ENCODE data around the gene LRRC1. TPM values are rescaled to one million over a fixed set of nuclear protein-coding genes. Genes with fewer than 3 reads are reported as not detected.

Gene LRRC1
- total and polyA plus RNA-seq, 8 donors: 5.2 to 11.6 (median 7.6) TPM

DNA sequence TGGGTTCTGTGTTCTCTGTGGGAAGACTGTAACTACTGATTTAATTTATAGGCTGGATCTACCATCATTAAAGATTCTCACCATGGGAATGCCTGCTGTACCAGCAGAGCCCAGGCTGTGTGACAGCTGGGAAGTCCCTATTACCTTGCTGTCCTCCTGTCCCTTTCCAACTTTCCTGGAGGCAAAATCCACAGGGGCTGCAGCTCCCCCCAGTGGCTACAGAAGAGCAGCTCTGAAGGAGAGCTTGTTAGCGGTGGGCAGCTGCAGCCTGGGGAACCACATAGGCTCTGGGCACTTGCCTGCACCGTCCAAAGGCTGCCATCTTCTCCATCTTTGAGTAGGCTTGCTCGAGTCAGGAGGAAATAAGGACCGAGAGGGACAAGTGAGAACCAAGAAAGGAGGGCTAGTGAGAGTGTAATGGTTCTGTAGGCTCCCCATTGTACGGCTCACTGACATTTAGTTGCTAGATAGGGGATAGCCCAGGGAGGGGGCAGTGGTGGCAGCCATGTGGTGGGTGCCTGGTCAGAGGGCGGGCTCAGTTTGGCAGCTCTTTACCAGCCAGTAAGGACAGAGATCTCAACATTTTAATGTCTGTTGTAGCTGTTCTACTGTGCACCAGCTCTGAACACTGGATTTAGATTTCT, 161.4 kb downstream of the LRRC1 start:
- no peaks in the 10 kb centered on the region for H3K27me3 ChIP-seq
- intact Hi-C loops (cut with DNase I): loop anchor here in 1 of 3 donors (10.0 kb wide), 1 partner anchor 231 kb away; no protein-coding TSS in a partner anchor
- H3K27ac ChIP-seq: no peak overlapping the region
- no peak overlapping the region for H3K4me3 ChIP-seq
- ATAC-seq: peak; percentile 72 to 99 (median 90)
- no peaks in the 10 kb centered on the region for H3K4me1 ChIP-seq
- no peaks in the 10 kb centered on the region for H3K9me3 ChIP-seq
- 30% methylated on average over 6 of the region's 6 CpGs for WGBS, 2 donors
- H3K36me3 ChIP-seq: no peaks in the 10 kb centered on the region
- DNase-seq: peak in 5 of 6 donors; percentile 29 to 79 (median 60)
- TF ChIP-seq, protein P1, sequence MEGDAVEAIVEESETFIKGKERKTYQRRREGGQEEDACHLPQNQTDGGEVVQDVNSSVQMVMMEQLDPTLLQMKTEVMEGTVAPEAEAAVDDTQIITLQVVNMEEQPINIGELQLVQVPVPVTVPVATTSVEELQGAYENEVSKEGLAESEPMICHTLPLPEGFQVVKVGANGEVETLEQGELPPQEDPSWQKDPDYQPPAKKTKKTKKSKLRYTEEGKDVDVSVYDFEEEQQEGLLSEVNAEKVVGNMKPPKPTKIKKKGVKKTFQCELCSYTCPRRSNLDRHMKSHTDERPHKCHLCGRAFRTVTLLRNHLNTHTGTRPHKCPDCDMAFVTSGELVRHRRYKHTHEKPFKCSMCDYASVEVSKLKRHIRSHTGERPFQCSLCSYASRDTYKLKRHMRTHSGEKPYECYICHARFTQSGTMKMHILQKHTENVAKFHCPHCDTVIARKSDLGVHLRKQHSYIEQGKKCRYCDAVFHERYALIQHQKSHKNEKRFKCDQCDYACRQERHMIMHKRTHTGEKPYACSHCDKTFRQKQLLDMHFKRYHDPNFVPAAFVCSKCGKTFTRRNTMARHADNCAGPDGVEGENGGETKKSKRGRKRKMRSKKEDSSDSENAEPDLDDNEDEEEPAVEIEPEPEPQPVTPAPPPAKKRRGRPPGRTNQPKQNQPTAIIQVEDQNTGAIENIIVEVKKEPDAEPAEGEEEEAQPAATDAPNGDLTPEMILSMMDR (IDR thresholded peaks at IDR 0.05): peak in 3 of 4 donors; percentile 22 to 67 (median 25)
- no peak for FAIRE-seq

DNA sequence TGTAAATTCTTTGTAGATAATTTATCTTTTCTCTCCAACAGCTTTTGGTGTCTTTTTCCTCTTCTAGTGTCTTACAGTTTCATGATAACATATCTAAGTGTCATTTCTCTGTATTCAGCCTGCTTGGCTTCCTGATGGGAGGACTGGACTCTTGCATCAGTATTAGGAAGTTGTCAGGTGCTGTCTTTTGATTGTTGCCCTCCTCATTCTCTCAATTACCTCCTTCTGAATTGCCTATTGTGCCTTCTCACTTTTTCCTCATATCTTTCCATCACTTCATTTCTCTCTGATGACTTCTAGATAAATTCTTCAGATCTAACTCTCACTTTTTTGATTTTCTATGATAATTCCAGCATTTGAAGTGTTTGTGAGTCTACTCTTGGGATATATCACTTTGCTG, 162.0 kb downstream of the LRRC1 start:
- Histone ChIP-seq H3K9me3 (no peaks in the 10 kb centered on the region), H3K4me1 (no peaks in the 10 kb centered on the region), H3K4me3 (no peak overlapping the region), H3K27me3 (no peaks in the 10 kb centered on the region), H3K27ac (no peak overlapping the region), H3K36me3 (no peaks in the 10 kb centered on the region)
- no peak for ATAC-seq
- FAIRE-seq: no peak
- TF ChIP-seq, protein P1 (IDR thresholded peaks at IDR 0.05): no peak
- DNase-seq: no peak
- intact Hi-C loops (cut with DNase I): loop anchor here in 1 of 3 donors (10.0 kb wide), 1 partner anchor 232 kb away; no protein-coding TSS in a partner anchor

DNA sequence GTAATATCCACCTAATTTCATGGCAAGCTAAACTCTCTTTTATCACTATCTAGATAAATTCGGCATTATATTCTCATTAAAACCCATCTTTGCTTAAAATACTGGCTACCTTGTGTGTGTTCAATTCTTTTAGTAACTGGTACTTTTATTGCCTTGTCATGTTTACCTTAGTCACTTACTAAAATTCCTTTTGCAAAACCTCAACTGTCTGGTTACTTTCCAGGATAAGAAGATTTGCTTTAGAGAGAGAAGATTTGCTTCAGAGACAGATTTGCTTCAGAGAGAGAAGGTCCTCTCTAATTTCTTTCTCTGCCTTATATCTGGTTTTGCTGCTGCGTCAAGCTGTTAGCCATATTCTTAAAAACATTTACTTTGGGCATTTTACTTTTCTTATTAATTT, 164.9 kb downstream of the LRRC1 start:
- DNase-seq (no peak), ATAC-seq (no peak), FAIRE-seq (no peak)
- H3K4me3 ChIP-seq: no peak overlapping the region
- H3K36me3 ChIP-seq: no peaks in the 10 kb centered on the region
- intact Hi-C loops (cut with DNase I): loop anchor here in 1 of 3 donors (10.0 kb wide), 1 partner anchor 235 kb away; no protein-coding TSS in a partner anchor
- H3K27me3 ChIP-seq: no peaks in the 10 kb centered on the region
- no peak overlapping the region for H3K27ac ChIP-seq
- 58 to 80% methylated on average over 2 of the region's 2 CpGs for WGBS, 2 donors
- no peaks in the 10 kb centered on the region for H3K9me3 ChIP-seq
- TF ChIP-seq, protein P1 (IDR thresholded peaks at IDR 0.05): no peak
- H3K4me1 ChIP-seq: no peaks in the 10 kb centered on the region

DNA sequence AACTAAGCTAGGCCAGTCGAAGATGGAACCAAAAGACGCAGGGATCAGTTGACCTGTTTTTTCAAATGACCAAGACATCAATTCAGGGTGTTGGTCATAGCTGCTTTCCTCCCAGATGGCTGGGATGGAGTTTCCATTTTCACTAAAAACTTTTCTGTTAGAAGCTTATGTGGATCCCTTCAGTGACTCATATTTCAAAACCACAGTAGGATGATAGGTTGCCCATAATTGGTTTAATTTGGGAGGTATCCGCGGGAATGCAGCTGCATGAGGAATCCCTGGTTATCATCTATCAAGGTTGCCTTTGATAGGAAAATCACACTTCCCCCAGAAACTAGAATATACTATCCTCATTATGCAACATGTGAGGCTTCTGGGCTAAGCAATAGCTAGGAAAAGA, 165.5 kb downstream of the LRRC1 start:
- no peak for FAIRE-seq
- H3K4me3 ChIP-seq: no peak overlapping the region
- H3K9me3 ChIP-seq: no peaks in the 10 kb centered on the region
- H3K27me3 ChIP-seq: no peaks in the 10 kb centered on the region
- ATAC-seq: no peak
- H3K36me3 ChIP-seq: no peaks in the 10 kb centered on the region
- H3K27ac ChIP-seq: no peak overlapping the region
- 62 to 82% methylated on average over 4 of the region's 4 CpGs for WGBS, 2 donors
- no peaks in the 10 kb centered on the region for H3K4me1 ChIP-seq
- DNase-seq: no peak
- intact Hi-C loops (cut with DNase I): no loop called here
- TF ChIP-seq, protein P1 (IDR thresholded peaks at IDR 0.05): no peak

DNA sequence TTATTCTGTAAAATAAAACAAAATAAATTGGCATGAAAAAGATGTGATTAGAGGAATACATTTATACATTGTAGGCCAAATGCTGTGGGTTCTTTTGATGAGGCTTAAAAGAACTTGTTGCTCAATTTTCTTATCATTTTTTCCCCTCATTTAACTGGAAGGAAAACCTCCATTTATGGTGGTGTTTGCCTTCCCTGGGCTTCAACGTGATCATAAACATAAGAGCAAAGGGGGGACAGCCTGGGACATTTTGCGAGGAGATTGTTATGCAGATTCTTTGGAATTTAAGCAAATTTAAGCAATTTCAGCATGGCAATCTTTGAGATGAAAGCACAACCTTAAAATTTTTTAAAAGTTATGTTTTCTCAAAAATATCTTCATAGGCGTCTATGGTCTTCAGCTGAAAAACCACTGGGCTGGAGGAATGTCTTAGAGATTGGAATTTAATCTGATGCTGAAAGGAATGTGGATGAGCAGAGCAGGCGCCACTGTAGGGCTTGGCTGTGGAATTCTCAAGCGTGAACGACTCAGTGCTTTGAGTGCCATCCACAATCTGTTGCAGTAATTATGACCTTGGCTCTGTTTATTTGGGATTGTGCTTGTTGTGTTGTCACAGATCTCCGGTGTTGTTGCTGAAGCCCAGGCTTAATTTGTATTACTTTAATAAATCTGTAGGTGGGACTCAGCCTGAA, 167.0 kb downstream of the LRRC1 start:
- Histone ChIP-seq H3K4me3 (no peak overlapping the region), H3K36me3 (no peaks in the 10 kb centered on the region), H3K4me1 (no peaks in the 10 kb centered on the region), H3K9me3 (no peaks in the 10 kb centered on the region), H3K27me3 (no peaks in the 10 kb centered on the region), H3K27ac (no peak overlapping the region)
- ATAC-seq (no peak), FAIRE-seq (no peak), DNase-seq (no peak)
- TF ChIP-seq, protein P1 (IDR thresholded peaks at IDR 0.05): no peak
- 40 to 50% methylated on average over 7 of the region's 7 CpGs for WGBS, 2 donors
- intact Hi-C loops (cut with DNase I): no loop called here

All from pancreas (tissue), 10 donors.